SK-N-SH (cell line): ENCODE data around the gene BOD1. TPM values are rescaled to one million over a fixed set of nuclear protein-coding genes. Genes with fewer than 3 reads are reported as not detected.

Experiments used
- CTCF ChIA-PET: fragments of 300-600, 350-600 bp; formaldehyde crosslinking; extraction: SDS; loops from one replicate; lab custom pipeline; 2021; lab: Yijun Ruan, JAX
- POLR2A ChIA-PET: fragments of 350-600 bp; sonication (Branson Sonifier 250); formaldehyde crosslinking; extraction: SDS; loops from one replicate; lab custom pipeline; 2020; ENCODE audit warnings: antibody characterized with exemption, inconsistent platforms; lab: Yijun Ruan, JAX
- DNase-seq: peaks from one replicate; pipeline ENCODE4 v3.0.0; 2012
- H2AFZ ChIP-seq: fragments of 200-600 bp; sonication (generic); 2 replicates; pipeline ENCODE4 v1.8.1; 2016; ENCODE audit warnings: antibody characterized with exemption, mild to moderate bottlenecking, low read depth
- H3F3A ChIP-seq: fragments of 200-600 bp; sonication (generic); replicated peaks from 2 replicates; pipeline ENCODE3; 2016; ENCODE audit warnings: antibody characterized with exemption, mild to moderate bottlenecking; ENCODE audit not compliant: insufficient read depth
- H3K27ac ChIP-seq, 2 experiments: fragments of 200-500 bp in 1 of 2; fragments of 200-600 bp in 1 of 2; sonication (Bioruptor generic) in 1 of 2; sonication (generic), shearing (Covaris generic) in 1 of 2; 2 replicates each; pipeline versions ENCODE4 v1.5.1 to v1.6.1; 2014 to 2016; ENCODE audit warnings: low read depth in 2 of 2, inconsistent platforms in 1 of 2, low read length in 1 of 2, mild to moderate bottlenecking in 1 of 2, mixed read lengths in 1 of 2
- H3K27me3 ChIP-seq: fragments of 200-600 bp; sonication (generic), shearing (Covaris generic); 2 replicates; pipeline ENCODE4 v1.6.1; 2016; ENCODE audit warnings: mixed run types; ENCODE audit not compliant: insufficient read depth
- H3K36me3 ChIP-seq, 2 experiments: fragments of 200-500 bp in 1 of 2; fragments of 200-600 bp in 1 of 2; sonication (Bioruptor generic) in 1 of 2; sonication (generic) in 1 of 2; replicated peaks in 1 of 2; 2 replicates each; pipeline versions ENCODE3 to v1.5.1; 2014 to 2016; ENCODE audit warnings: low read length in 1 of 2, mild to moderate bottlenecking in 1 of 2; ENCODE audit not compliant: insufficient read depth in 2 of 2, control insufficient read depth in 1 of 2
- H3K4me1 ChIP-seq, 2 experiments: fragments of 200-500 bp in 1 of 2; fragments of 200-600 bp in 1 of 2; sonication (Bioruptor generic) in 1 of 2; sonication (generic), shearing (Covaris generic) in 1 of 2; 2 replicates each; pipeline versions ENCODE4 v1.5.1 to v1.6.1; 2014 to 2016; ENCODE audit warnings: low read depth in 1 of 2, low read length in 1 of 2, mixed run types in 1 of 2; ENCODE audit not compliant: insufficient read depth in 2 of 2, control insufficient read depth in 1 of 2
- H3K4me2 ChIP-seq: fragments of 200-600 bp; sonication (generic), shearing (Covaris generic); 2 replicates; pipeline ENCODE4 v1.6.1; 2017; ENCODE audit warnings: mixed run types
- H3K4me3 ChIP-seq, 2 experiments: fragments of 200-500 bp in 1 of 2; fragments of 200-600 bp in 1 of 2; sonication (Bioruptor generic) in 1 of 2; sonication (generic), shearing (Covaris generic) in 1 of 2; 2 replicates each; pipeline versions ENCODE4 v1.5.1 to v1.8.1; 2014 to 2016; ENCODE audit warnings: low read depth in 2 of 2, inconsistent platforms in 1 of 2, low read length in 1 of 2, mild to moderate bottlenecking in 1 of 2, mixed read lengths in 1 of 2, moderate library complexity in 1 of 2
- H3K79me2 ChIP-seq: fragments of 200-600 bp; sonication (generic); 2 replicates; pipeline ENCODE4 v1.8.1; 2017; ENCODE audit warnings: mild to moderate bottlenecking; ENCODE audit not compliant: insufficient read depth
- H3K9ac ChIP-seq: fragments of 200-600 bp; sonication (generic); 2 replicates; pipeline ENCODE4 v1.6.1; 2017; ENCODE audit warnings: mixed run types
- H3K9me2 ChIP-seq: fragments of 200-600 bp; sonication (generic); 2 replicates; pipeline ENCODE4 v1.6.1; 2017; ENCODE audit warnings: mixed run types
- H3K9me3 ChIP-seq: fragments of 200-600 bp; sonication (generic); 2 replicates; pipeline ENCODE4 v1.6.1; 2017; ENCODE audit warnings: mixed run types, mild to moderate bottlenecking, moderate library complexity
- H4K20me1 ChIP-seq: fragments of 200-600 bp; sonication (generic); 2 replicates; pipeline ENCODE4 v1.6.1; 2017; ENCODE audit warnings: mild to moderate bottlenecking, mixed run types; ENCODE audit not compliant: insufficient read depth
- CHD2 ChIP-seq: fragments of 150-350 bp; IDR thresholded peaks from 2 replicates; pipeline ENCODE4 v1.6.1; 2018; ENCODE audit warnings: low read length; ENCODE audit not compliant: partially characterized antibody
- ELF1 ChIP-seq: IDR thresholded peaks from 2 replicates; pipeline ENCODE4 v1.4.0; 2012
- EP300 ChIP-seq, 2 experiments: IDR thresholded peaks; 2 replicates each; pipeline versions ENCODE4 v1.4.0 to v1.6.1; 2012; ENCODE audit warnings: borderline replicate concordance in 1 of 2, low read depth in 1 of 2, low read length in 1 of 2
- EZH2phosphoT487 ChIP-seq: fragments of 200-600 bp; sonication (generic); IDR thresholded peaks from 2 replicates; pipeline ENCODE4 v1.6.1; 2017; ENCODE audit warnings: low read depth, mixed run types, mild to moderate bottlenecking, antibody characterized with exemption, moderate library complexity, borderline replicate concordance
- FOXM1 ChIP-seq: IDR thresholded peaks from 2 replicates; pipeline ENCODE4 v1.4.0; 2012; ENCODE audit warnings: low read depth, mild to moderate bottlenecking
- GABPA ChIP-seq: IDR thresholded peaks from 2 replicates; pipeline ENCODE4 v1.4.0; 2012; ENCODE audit warnings: low read depth, mild to moderate bottlenecking
- GATA2 ChIP-seq: sonication (generic); formaldehyde crosslinking; IDR thresholded peaks from 2 replicates; pipeline ENCODE4 v1.5.0; 2020; ENCODE audit warnings: mild to moderate bottlenecking, missing genetic modification reagents
- MXI1 ChIP-seq: IDR thresholded peaks from 2 replicates; pipeline ENCODE4 v1.6.1; 2012; ENCODE audit warnings: mild to moderate bottlenecking, low read depth, low read length, improper control_type of control experiment
- NFIC ChIP-seq: IDR thresholded peaks from 2 replicates; pipeline ENCODE4 v1.4.0; 2012; ENCODE audit warnings: borderline replicate concordance
- NRF1 ChIP-seq: IDR thresholded peaks from 2 replicates; pipeline ENCODE4 v1.6.1; 2012; ENCODE audit warnings: low read depth, mild to moderate bottlenecking, low read length
- SMC3 ChIP-seq: IDR thresholded peaks from 2 replicates; pipeline ENCODE4 v1.6.1; 2012; ENCODE audit warnings: low read depth, low read length, improper control_type of control experiment
- TAF1 ChIP-seq: IDR thresholded peaks from 2 replicates; pipeline ENCODE4 v1.6.1; 2012; ENCODE audit warnings: low read depth, mild to moderate bottlenecking, low read length, moderate library complexity, borderline replicate concordance
- TEAD4 ChIP-seq: IDR thresholded peaks from 2 replicates; pipeline ENCODE4 v1.4.0; 2012; ENCODE audit warnings: mild to moderate bottlenecking, borderline replicate concordance; ENCODE audit not compliant: insufficient read depth
- WGBS: methylation state at CpG from one replicate; pipeline ENCODE4 v1.1.6; 2017; ENCODE audit warnings: low lambda C conversion rate; 5-methylcytosine and 5-hydroxymethylcytosine counted together
- polyA plus RNA-seq, 3 experiments: library from polyadenylated mRNA; depleted of rRNA; stranded (reverse); fragments of >200 nt; gene quantifications; 2 replicates each; pipeline ENCODE4 v1.2.3, GENCODE V29; 2012
- TF ChIP-seq, protein P1 (sequence below): fragments of 150-350 bp; IDR thresholded peaks from 2 replicates; pipeline ENCODE4 v1.6.1; 2016; ENCODE audit warnings: mild to moderate bottlenecking, low read depth, low read length
- TF ChIP-seq, protein P2 (sequence below): IDR thresholded peaks from 2 replicates; pipeline ENCODE4 v1.4.0; 2012; ENCODE audit warnings: low read depth

Gene BOD1
- polyA plus RNA-seq, 1 of the 3 experiments (the other 2 are of a cell fraction), result 45.3 TPM

DNA sequence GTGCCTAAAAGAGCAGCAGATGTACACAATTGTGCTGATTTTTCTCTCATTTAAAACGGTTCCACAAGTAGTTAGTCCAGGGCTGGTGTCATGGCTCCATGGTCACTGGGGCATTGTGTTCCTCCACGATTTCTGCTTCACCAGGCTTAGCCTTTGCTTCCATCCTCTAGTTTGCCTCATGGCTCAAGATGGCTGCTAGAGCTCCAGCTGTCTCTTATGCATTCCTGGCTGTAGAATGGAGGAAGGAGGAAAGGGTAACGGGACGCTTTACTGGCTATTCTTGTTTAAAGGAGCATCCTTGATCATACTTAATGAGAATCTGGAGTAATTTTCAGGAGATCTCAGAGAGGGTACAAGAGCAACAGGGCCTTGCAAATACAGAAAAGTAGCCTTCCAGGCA is 47.7 kb downstream of the BOD1 start:
- Histone ChIP-seq H3K4me3 (no peak overlapping the region), H3K79me2 (no peaks in the 10 kb centered on the region), H2AFZ (no peak overlapping the region), H3K4me1 (peaks cover 0 to 6% of the 10 kb centered on the region in 2 experiments; a peak in 1 of 4 replicates), H3K9ac (no peak overlapping the region), H3K36me3 (no peaks in the 10 kb centered on the region), H3K27ac (no peak overlapping the region), H3F3A (no peaks in the 10 kb centered on the region), H3K27me3 (peaks cover under 1% of the 10 kb centered on the region; the same call in 1 of the 2 replicates), H3K4me2 (no peak overlapping the region), H4K20me1 (no peaks in the 10 kb centered on the region), H3K9me2 (no peaks in the 10 kb centered on the region), H3K9me3 (no peaks in the 10 kb centered on the region)
- no peak for TF ChIP-seq CHD2
- TF ChIP-seq EZH2phosphoT487, result no peak
- no peak for TF ChIP-seq FOXM1
- no peak for TF ChIP-seq EP300 (IDR thresholded peaks at IDR 0.05; ENCODE audit: borderline replicate concordance in 1 of 2, low read depth in 1 of 2, low read length in 1 of 2)
- no peak for TF ChIP-seq NRF1
- no peak for TF ChIP-seq SMC3
- no peak for TF ChIP-seq GABPA
- TF ChIP-seq NFIC, result no peak
- TF ChIP-seq TAF1, result no peak
- no peak for TF ChIP-seq MXI1
- no peak for TF ChIP-seq TEAD4
- no peak for TF ChIP-seq ELF1
- TF ChIP-seq, protein P1, sequence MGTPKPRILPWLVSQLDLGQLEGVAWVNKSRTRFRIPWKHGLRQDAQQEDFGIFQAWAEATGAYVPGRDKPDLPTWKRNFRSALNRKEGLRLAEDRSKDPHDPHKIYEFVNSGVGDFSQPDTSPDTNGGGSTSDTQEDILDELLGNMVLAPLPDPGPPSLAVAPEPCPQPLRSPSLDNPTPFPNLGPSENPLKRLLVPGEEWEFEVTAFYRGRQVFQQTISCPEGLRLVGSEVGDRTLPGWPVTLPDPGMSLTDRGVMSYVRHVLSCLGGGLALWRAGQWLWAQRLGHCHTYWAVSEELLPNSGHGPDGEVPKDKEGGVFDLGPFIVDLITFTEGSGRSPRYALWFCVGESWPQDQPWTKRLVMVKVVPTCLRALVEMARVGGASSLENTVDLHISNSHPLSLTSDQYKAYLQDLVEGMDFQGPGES, result no peak
- no peak for TF ChIP-seq GATA2 (CRISPR knock-in tag)
- 47% methylated on average over 4 of the region's 4 CpGs for WGBS
- POLR2A ChIA-PET, result no interaction called here
- CTCF ChIA-PET, result interaction anchor here (0.7 kb wide), 2 partner anchors 266 to 536 kb away, joined by 3 read pairs; no protein-coding TSS in a partner anchor
- DNase-seq, result no peak

DNA sequence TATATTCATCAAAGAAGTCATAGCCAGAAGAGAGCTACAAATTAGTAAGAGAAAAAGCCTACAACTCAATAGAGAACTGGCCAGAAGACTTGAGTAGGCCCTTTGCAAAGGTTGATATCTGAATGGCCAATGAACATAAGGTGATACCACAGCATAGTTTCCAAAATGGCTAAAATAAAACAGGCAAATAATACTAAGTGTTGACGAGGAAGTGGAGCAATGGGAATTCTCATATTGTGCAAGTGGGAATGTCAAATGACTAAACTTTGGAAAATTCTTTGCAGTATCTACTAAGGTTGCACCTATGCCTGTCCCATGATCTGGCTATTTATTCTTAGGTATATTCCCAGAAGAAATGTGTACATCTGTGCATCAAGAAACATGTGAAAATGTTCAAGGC is 48.3 kb downstream of the BOD1 start:
- no peaks in the 10 kb centered on the region for H3K36me3 ChIP-seq
- H3K9me2 ChIP-seq, result no peaks in the 10 kb centered on the region
- no peaks in the 10 kb centered on the region for H3F3A ChIP-seq
- H3K27ac ChIP-seq, result no peak overlapping the region
- no peak overlapping the region for H2AFZ ChIP-seq
- CTCF ChIA-PET, result interaction anchor here (0.7 to 1.3 kb wide), 3 partner anchors 12 to 536 kb away, joined by 3 read pairs; no protein-coding TSS in a partner anchor
- POLR2A ChIA-PET, result no interaction called here
- no peak overlapping the region for H3K4me2 ChIP-seq
- no peaks in the 10 kb centered on the region for H3K9me3 ChIP-seq
- peaks cover 0 to 6% of the 10 kb centered on the region in 2 experiments; a peak in 1 of 4 replicates for H3K4me1 ChIP-seq
- no peaks in the 10 kb centered on the region for H4K20me1 ChIP-seq
- no peak for DNase-seq
- TF ChIP-seq, protein P2, sequence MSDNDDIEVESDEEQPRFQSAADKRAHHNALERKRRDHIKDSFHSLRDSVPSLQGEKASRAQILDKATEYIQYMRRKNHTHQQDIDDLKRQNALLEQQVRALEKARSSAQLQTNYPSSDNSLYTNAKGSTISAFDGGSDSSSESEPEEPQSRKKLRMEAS, result no peak
- peaks cover 6% of the 10 kb centered on the region; the same call in 1 of the 2 replicates for H3K27me3 ChIP-seq
- H3K9ac ChIP-seq, result no peak overlapping the region
- H3K79me2 ChIP-seq, result no peaks in the 10 kb centered on the region
- H3K4me3 ChIP-seq, result no peak overlapping the region
- 72% methylated on average over 1 of the region's 1 CpG for WGBS
